Left ventricle myocardium inferior (tissue), 1 donor: Measurements from ENCODE around the gene FOXB1. TPM values are rescaled to one million over a fixed set of nuclear protein-coding genes. Genes with fewer than 3 reads are reported as not detected.

Experiments used
- DNase-seq: peaks from one replicate; pipeline ENCODE4 v3.0.0-alpha.2; 2020
- H3K27ac ChIP-seq: fragments of 200-600 bp; replicated peaks from 2 replicates; pipeline ENCODE4 v1.8.0; 2021
- H3K27me3 ChIP-seq: fragments of 200-600 bp; 2 replicates; pipeline ENCODE4 v1.8.0; 2021; ENCODE audit warnings: low read depth
- H3K36me3 ChIP-seq: fragments of 200-600 bp; 2 replicates; pipeline ENCODE4 v1.8.0; 2021
- H3K4me1 ChIP-seq: fragments of 200-600 bp; 2 replicates; pipeline ENCODE4 v1.8.0; 2021
- H3K4me3 ChIP-seq: fragments of 200-600 bp; 2 replicates; pipeline ENCODE4 v1.8.0; 2021; ENCODE audit warnings: mild to moderate bottlenecking, moderate library complexity
- H3K9me3 ChIP-seq: fragments of 200-600 bp; replicated peaks from 2 replicates; pipeline ENCODE4 v1.8.0; 2021
- CTCF ChIP-seq: fragments of 200-600 bp; IDR thresholded peaks from 2 replicates; pipeline ENCODE4 v1.8.0; 2021; ENCODE audit warnings: antibody characterized with exemption, mild to moderate bottlenecking, borderline replicate concordance
- intact Hi-C: fragments of 100-400 bp; cut with micrococcal nuclease; formaldehyde crosslinking; loops from one replicate; pipeline ENCODE4 v1.11.0; 2022
- total RNA-seq: library from RNA; stranded (reverse); fragmentation: NEBNext Ultra II Directional; extraction: Animal tissue kit (Norgen Biotek cat#: 25700); gene quantifications from one replicate; pipeline ENCODE4 v1.2.1, GENCODE V29; 2021
- donor health status: DM: no; HTN: yes; CAD: no; lungs with severe emphysema.

FOXB1 gene
- total RNA-seq, 1 donor from 2014 or later = not detected

- Histone ChIP-seq H3K27ac (no peak overlapping the region), H3K36me3 (no peaks in the 10 kb centered on the region), H3K27me3 (peaks cover 100% of the 10 kb centered on the region), H3K4me1 (peaks cover 18% of the 10 kb centered on the region), H3K9me3 (no peaks in the 10 kb centered on the region), H3K4me3 (no peak overlapping the region)
- intact Hi-C loops = no loop called here
- DNase-seq = no peak
- no peak for TF ChIP-seq CTCF
Measured at GRCh38 chr15:59999612-60000112, 4.4 kb upstream of the FOXB1 start.

DNA sequence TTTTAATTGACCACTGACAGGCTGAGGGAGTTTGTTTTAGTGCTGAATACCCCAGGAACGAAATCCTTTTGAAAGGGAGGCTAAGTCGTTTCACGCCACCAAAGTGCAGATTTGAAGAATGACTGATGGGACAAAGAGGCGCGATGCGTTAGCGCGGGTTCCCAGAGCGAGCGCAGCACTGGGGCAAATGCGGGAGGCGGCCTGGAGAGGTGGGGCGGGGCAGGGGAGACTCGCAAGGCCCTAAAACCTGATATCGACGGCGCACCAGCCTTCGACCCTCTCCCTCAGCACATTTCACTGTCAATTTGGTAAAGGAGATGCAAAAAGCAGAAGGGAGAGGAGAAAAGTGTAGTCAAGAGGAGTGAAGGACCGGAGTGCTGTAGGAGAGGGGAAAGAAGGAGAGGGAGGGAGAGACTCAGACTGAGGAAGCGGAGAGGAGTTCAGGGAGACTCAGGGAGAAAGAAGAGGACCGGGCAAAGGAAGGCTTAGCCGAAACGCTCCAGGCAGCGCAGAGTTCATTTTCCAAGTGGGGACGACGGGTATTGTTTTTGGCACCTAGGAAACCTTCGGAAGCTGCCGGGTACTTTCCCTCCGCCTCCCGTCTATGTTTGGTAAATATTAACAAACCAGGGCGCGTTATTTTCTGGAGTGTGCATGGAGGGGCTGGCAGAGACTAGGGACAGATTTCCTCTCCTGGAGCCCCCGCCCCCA, 3.8 kb upstream of the FOXB1 start:
- no peak for TF ChIP-seq CTCF
- H3K4me3 ChIP-seq = no peak overlapping the region
- H3K9me3 ChIP-seq = no peaks in the 10 kb centered on the region
- H3K27ac ChIP-seq = no peak overlapping the region
- H3K36me3 ChIP-seq = no peaks in the 10 kb centered on the region
- DNase-seq = no peak
- peaks cover 100% of the 10 kb centered on the region for H3K27me3 ChIP-seq
- intact Hi-C loops = no loop called here
- peaks cover 24% of the 10 kb centered on the region for H3K4me1 ChIP-seq

GRCh38 chr15:60000824-60001609, 3.1 kb upstream of the FOXB1 start:
- DNase-seq = no peak
- H3K27me3 ChIP-seq = peaks cover 100% of the 10 kb centered on the region
- H3K9me3 ChIP-seq = no peaks in the 10 kb centered on the region
- no peak overlapping the region for H3K4me3 ChIP-seq
- H3K36me3 ChIP-seq = no peaks in the 10 kb centered on the region
- TF ChIP-seq CTCF = no peak
- intact Hi-C loops = no loop called here
- no peak overlapping the region for H3K27ac ChIP-seq
- peaks cover 31% of the 10 kb centered on the region for H3K4me1 ChIP-seq

DNA sequence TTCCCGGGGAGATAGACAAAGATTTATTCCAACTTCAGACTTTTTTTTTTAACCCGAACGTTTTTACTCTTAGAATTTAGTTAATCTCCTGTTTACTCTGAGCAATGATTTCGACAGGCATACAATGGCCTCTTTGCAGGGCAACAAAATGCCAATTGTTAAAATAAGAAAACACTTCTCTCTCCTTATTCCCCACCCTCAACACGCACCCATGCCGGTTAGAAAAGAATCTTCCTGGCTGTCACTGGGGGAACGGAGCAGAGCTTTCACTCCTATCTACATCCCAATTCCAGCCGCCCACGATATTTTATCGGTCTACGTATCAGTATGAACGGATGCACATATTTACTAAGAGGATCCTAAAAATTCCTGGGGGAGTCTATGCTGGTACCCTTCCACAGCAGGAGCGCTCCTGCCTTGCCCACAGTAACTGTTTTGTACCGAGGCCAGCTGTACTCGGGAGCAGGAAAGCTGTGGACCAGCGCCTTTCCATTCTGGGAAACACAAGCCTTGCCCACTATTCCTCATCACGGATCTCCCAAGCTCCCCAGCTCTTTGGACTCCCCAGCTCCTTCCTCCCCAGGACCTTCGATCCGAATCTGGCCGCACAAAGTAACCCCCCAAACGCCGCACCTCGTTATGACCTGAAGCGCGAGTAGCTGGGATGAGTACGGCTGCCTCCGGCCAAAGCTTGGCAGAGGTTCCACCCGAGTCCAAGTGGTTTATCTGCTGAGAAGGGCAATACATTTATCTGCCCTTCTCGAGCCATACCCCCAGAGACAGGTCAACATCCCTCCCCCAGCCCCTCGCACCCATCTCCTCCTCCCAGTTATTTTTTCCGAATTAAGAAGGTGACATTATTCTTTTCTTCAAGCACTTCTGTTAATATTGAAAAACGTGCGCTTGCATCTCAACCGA, 2.2 kb upstream of the FOXB1 start:
- H3K4me1 ChIP-seq = peaks cover 38% of the 10 kb centered on the region
- no peaks in the 10 kb centered on the region for H3K9me3 ChIP-seq
- no peak for DNase-seq
- H3K4me3 ChIP-seq = no peak overlapping the region
- H3K27me3 ChIP-seq = peaks cover 100% of the 10 kb centered on the region
- intact Hi-C loops = no loop called here
- no peaks in the 10 kb centered on the region for H3K36me3 ChIP-seq
- H3K27ac ChIP-seq = no peak overlapping the region
- TF ChIP-seq CTCF = no peak
